ENCODE measurements around the gene SKIC8. TPM values are rescaled to one million over a fixed set of nuclear protein-coding genes. Genes with fewer than 3 reads are reported as not detected.
A peak's percentile ranks its signal among the peaks of the same experiment; 100 is the strongest.

The SKIC8 gene
- total and polyA plus RNA-seq, 2 experiments from 2014 or later = 52.6 to 70.6 TPM

GRCh38 chr15:78306176-78306774 is 6.9 kb upstream of the SKIC8 start:
- peak; percentile 77 for DNase-seq
- Histone ChIP-seq H3K9me2 (ENCODE audit: insufficient read depth) (no peaks in the 10 kb centered on the region), H3K9ac (no peak overlapping the region; the same call in 1 of the 2 replicates), H3K27me3 (replicated peaks; ENCODE audit: insufficient read depth) (peaks cover 7% of the 10 kb centered on the region; the same call in 1 of the 2 replicates), H3K27ac (peak overlapping the region; percentile 13; the same call in 1 of the 2 replicates), H3F3A (ENCODE audit: insufficient read depth) (peaks cover 31% of the 10 kb centered on the region), H3K4me1 (ENCODE audit: insufficient read depth) (peaks cover 47% of the 10 kb centered on the region), H3K79me2 (ENCODE audit: insufficient read depth) (no peaks in the 10 kb centered on the region), H3K4me3 (0 out of 2 replicates have a peak overlapping the region, but pooled peaks have one; percentile 4), H3K4me2 (ENCODE audit: unreplicated experiment) (peak overlapping the region; percentile 57), H3K9me3 (ENCODE audit: low read depth) (no peaks in the 10 kb centered on the region), H2AFZ (no peak overlapping the region), H4K20me1 (ENCODE audit: insufficient read depth) (no peaks in the 10 kb centered on the region), H3K36me3 (ENCODE audit: low read depth) (no peaks in the 10 kb centered on the region)
- in situ Hi-C loops (cut with MboI) = no loop called here
- WGBS, 2 experiments (ENCODE audit: low coverage in 1 of 2, low lambda C conversion rate in 2 of 2, missing lambda C conversion rate in 2 of 2) = 37 to 40% methylated on average over 3 of the region's 3 CpGs
- TF ChIP-seq EZH2 (IDR thresholded peaks at IDR 0.05; ENCODE audit: insufficient read depth, poor library complexity, severe bottlenecking) (no peak), EZH2phosphoT487 (IDR thresholded peaks at IDR 0.05; ENCODE audit: insufficient read depth, low read depth) (no peak)

DNA sequence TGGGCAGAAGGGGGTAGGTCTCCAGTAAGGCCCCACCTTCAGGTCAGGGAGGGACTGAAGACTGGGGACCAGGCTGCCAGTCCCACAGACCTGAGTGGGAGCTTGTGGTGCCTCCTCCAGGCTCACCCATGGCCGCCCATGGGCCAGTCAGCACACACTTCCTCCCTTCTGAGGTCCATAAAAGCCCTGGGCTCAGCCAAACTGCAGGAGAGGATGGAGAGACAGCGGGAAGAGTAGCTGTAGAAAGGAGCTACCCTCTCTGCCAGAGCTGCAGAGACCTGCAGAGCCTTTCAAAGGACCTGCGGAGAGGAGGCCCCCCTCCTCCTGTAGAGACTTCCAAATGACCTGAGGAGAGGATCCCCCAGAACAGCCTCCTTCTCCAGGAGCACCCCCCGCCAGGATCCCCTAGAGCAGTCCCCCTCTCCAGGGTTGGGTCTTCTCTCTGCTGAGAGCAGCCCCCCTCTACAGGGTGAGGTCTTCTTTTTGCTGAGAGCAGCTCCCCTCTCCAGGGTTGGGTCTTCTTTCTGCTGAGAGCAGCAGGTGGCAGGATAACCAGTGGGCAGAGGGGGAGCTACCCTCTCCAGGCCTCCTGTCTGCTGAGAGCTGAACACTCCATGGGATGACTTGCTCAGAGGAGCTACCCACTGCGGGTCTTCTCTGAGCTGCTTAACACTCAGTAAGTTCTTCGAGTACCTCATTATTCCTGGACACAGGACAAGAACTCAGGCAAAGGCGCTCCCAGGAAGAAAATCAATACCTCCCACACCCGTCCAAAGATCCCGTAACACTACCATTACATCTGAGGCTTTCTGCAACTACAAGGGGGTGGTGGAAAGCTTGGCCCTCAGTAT is 5.0 kb upstream of the SKIC8 start:
- Histone ChIP-seq H3K79me2 (ENCODE audit: insufficient read depth) (no peaks in the 10 kb centered on the region), H3K4me3 (no peak overlapping the region), H3K9me3 (ENCODE audit: low read depth) (no peaks in the 10 kb centered on the region), H3F3A (ENCODE audit: insufficient read depth) (peaks cover 34% of the 10 kb centered on the region), H3K9me2 (ENCODE audit: insufficient read depth) (no peaks in the 10 kb centered on the region), H2AFZ (no peak overlapping the region), H3K27me3 (replicated peaks; ENCODE audit: insufficient read depth) (peaks cover 7% of the 10 kb centered on the region; the same call in 1 of the 2 replicates), H4K20me1 (ENCODE audit: insufficient read depth) (no peaks in the 10 kb centered on the region), H3K36me3 (ENCODE audit: low read depth) (no peaks in the 10 kb centered on the region), H3K27ac (no peak overlapping the region), H3K4me1 (ENCODE audit: insufficient read depth) (peaks cover 49% of the 10 kb centered on the region), H3K9ac (no peak overlapping the region), H3K4me2 (ENCODE audit: unreplicated experiment) (no peak overlapping the region)
- DNase-seq = no peak
- in situ Hi-C loops (cut with MboI) = no loop called here
- TF ChIP-seq EZH2phosphoT487 (IDR thresholded peaks at IDR 0.05; ENCODE audit: insufficient read depth, low read depth) (no peak), EZH2 (IDR thresholded peaks at IDR 0.05; ENCODE audit: insufficient read depth, poor library complexity, severe bottlenecking) (no peak)
- 82 to 86% methylated on average over 9 of the region's 9 CpGs for WGBS, 2 experiments (ENCODE audit: low coverage in 1 of 2, low lambda C conversion rate in 2 of 2, missing lambda C conversion rate in 2 of 2)

DNA sequence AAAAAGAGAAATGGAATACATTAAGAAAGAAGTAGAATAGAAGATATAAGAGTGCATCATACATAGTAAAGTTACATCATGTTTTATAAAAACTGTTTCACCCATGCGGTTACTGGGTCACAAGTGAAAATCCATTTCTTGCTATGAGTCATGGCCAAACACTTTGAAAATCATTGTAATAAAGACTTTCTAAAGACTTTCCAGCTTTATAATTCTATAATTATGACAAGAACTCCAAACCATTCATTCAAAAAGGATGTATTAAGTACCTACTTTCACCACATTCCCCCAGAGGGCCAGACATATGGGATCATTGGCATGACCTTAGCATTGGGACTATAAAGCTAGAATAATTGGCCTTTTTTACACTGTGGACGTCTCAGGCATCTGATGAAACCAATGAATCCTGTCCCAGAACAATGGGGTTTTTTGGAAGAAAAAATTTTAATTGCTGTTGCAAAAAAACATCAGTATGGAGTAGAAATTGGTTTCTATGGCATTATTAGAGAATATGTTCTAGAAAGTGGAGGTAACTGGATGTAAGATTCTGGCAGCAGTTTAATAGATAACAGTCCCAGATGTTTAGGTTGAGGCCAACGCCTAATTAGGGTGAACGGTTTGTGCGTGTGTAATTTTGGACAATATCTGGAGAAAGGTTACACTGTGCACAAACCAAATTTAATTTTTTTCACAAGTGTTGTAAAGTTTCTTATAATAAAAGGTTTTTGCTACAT is 3.3 kb upstream of the SKIC8 start:
- Histone ChIP-seq H3K4me3 (no peak overlapping the region), H4K20me1 (ENCODE audit: insufficient read depth) (no peaks in the 10 kb centered on the region), H3K36me3 (ENCODE audit: low read depth) (no peaks in the 10 kb centered on the region), H3K4me2 (ENCODE audit: unreplicated experiment) (peak overlapping the region; percentile 66), H3K9me3 (ENCODE audit: low read depth) (no peaks in the 10 kb centered on the region), H3K9ac (peak overlapping the region; percentile 29), H3K4me1 (ENCODE audit: insufficient read depth) (peaks cover 58% of the 10 kb centered on the region), H3K27ac (peak overlapping the region; percentile 73), H2AFZ (no peak overlapping the region), H3F3A (ENCODE audit: insufficient read depth) (peaks cover 34% of the 10 kb centered on the region), H3K79me2 (ENCODE audit: insufficient read depth) (peaks cover 15% of the 10 kb centered on the region), H3K27me3 (replicated peaks; ENCODE audit: insufficient read depth) (no peaks in the 10 kb centered on the region), H3K9me2 (ENCODE audit: insufficient read depth) (no peaks in the 10 kb centered on the region)
- WGBS, 2 experiments (ENCODE audit: low coverage in 1 of 2, low lambda C conversion rate in 2 of 2, missing lambda C conversion rate in 2 of 2) = 1 to 7% methylated on average over 5 of the region's 5 CpGs
- DNase-seq = peak; percentile 90
- in situ Hi-C loops (cut with MboI) = no loop called here
- no peak for TF ChIP-seq EZH2 (IDR thresholded peaks at IDR 0.05; ENCODE audit: insufficient read depth, poor library complexity, severe bottlenecking)
- TF ChIP-seq EZH2phosphoT487 (IDR thresholded peaks at IDR 0.05; ENCODE audit: insufficient read depth, low read depth) = peak; percentile 99

DNA sequence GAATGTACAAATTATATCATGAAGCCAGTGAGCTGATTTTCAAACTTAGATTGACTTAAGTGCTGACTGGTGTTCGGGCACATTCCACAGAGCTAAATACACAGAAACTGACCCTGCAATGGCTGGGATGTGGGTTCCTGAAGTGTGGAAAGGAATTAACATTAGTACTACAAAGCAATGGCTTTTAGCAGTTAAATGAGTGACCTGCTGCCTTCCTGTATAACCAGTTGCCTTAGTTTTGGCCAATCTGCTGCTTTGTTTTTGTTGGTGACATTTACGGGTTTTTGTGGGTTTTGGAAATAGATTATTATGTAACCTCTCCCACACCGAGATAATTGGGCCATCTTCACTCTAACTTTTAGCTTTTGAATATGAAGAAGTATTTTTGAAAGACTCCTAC is 2.4 kb upstream of the SKIC8 start:
- 4 to 6% methylated on average over 3 of the region's 3 CpGs for whole genome bisulfite sequencing, 2 experiments (ENCODE audit: low coverage in 1 of 2, low lambda C conversion rate in 2 of 2, missing lambda C conversion rate in 2 of 2)
- in situ Hi-C loops (cut with MboI) = no loop called here

More for the DNA sequence above, 2.4 kb upstream of the SKIC8 start:
- no peaks in the 10 kb centered on the region for H3K9me2 ChIP-seq (ENCODE audit: insufficient read depth)
- H3K36me3 ChIP-seq (ENCODE audit: low read depth) = no peaks in the 10 kb centered on the region
- H3K9me3 ChIP-seq (ENCODE audit: low read depth) = no peaks in the 10 kb centered on the region
- H2AFZ ChIP-seq = no peak overlapping the region
- H3K4me3 ChIP-seq = no peak overlapping the region
- peak overlapping the region; percentile 3; the same call in 1 of the 2 replicates for H3K9ac ChIP-seq
- peak; percentile 38 for DNase-seq
- H4K20me1 ChIP-seq (ENCODE audit: insufficient read depth) = no peaks in the 10 kb centered on the region
- peak overlapping the region; percentile 66 for H3K4me2 ChIP-seq (ENCODE audit: unreplicated experiment)
- H3K27me3 ChIP-seq (replicated peaks; ENCODE audit: insufficient read depth) = no peaks in the 10 kb centered on the region
- peak overlapping the region; percentile 73 for H3K27ac ChIP-seq
- H3K4me1 ChIP-seq (ENCODE audit: insufficient read depth) = peaks cover 59% of the 10 kb centered on the region
- peaks cover 24% of the 10 kb centered on the region for H3K79me2 ChIP-seq (ENCODE audit: insufficient read depth)
- TF ChIP-seq EZH2phosphoT487 (IDR thresholded peaks at IDR 0.05; ENCODE audit: insufficient read depth, low read depth) = no peak
- TF ChIP-seq EZH2 (IDR thresholded peaks at IDR 0.05; ENCODE audit: insufficient read depth, poor library complexity, severe bottlenecking) = no peak
- H3F3A ChIP-seq (ENCODE audit: insufficient read depth) = peaks cover 34% of the 10 kb centered on the region

All from GM23248 (cell line).